Panc1 (cell line): ENCODE data around the gene HMHB1.

ENCODE experiments used
- POLR2AphosphoS5 ChIP-seq: IDR thresholded peaks from 2 replicates; pipeline ENCODE4 v1.6.1; 2012; ENCODE audit warnings: mild to moderate bottlenecking, low read depth, low read length, moderate library complexity
- TCF7L2 ChIP-seq: IDR thresholded peaks from 2 replicates; pipeline ENCODE4 v1.6.1; 2011; ENCODE audit warnings: mild to moderate bottlenecking, low read depth, low read length, inconsistent platforms
- TF ChIP-seq, protein P1 (sequence below): fragments of 450-650 bp; IDR thresholded peaks from 2 replicates; pipeline ENCODE4 v1.5.1; 2017; ENCODE audit warnings: mild to moderate bottlenecking
- TF ChIP-seq, protein P2 (sequence below), 2 experiments: IDR thresholded peaks; 2 replicates each; pipeline ENCODE4 v1.6.1; 2011 to 2012; ENCODE audit warnings: low read depth in 2 of 2, control low read depth in 1 of 2, low read length in 1 of 2, mild to moderate bottlenecking in 1 of 2, moderate library complexity in 1 of 2; ENCODE audit not compliant: insufficient read depth in 1 of 2

DNA sequence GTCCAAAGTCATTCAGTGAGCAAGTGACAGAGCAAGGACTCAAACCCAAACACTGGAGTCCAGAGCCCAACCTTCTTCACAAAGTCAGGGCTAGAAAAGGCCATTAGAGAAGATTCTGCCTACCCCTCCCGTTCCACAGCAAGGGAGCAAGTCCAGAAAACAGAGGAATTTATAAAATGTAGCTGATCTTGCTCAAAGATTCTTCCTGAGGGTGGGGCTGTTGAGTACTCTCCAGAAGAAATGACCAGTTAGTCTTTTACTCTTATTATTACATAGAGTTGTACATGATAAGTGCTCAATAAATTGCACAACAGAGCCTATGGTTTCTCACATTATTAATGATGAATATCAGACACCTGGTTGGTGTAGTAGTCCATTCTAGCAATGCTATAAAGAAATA lies 39.3 kb upstream of the HMHB1 start:
- TF ChIP-seq, protein P1, sequence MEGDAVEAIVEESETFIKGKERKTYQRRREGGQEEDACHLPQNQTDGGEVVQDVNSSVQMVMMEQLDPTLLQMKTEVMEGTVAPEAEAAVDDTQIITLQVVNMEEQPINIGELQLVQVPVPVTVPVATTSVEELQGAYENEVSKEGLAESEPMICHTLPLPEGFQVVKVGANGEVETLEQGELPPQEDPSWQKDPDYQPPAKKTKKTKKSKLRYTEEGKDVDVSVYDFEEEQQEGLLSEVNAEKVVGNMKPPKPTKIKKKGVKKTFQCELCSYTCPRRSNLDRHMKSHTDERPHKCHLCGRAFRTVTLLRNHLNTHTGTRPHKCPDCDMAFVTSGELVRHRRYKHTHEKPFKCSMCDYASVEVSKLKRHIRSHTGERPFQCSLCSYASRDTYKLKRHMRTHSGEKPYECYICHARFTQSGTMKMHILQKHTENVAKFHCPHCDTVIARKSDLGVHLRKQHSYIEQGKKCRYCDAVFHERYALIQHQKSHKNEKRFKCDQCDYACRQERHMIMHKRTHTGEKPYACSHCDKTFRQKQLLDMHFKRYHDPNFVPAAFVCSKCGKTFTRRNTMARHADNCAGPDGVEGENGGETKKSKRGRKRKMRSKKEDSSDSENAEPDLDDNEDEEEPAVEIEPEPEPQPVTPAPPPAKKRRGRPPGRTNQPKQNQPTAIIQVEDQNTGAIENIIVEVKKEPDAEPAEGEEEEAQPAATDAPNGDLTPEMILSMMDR = no peak
- TF ChIP-seq POLR2AphosphoS5 (no peak), TCF7L2 (no peak)
- TF ChIP-seq, protein P2, sequence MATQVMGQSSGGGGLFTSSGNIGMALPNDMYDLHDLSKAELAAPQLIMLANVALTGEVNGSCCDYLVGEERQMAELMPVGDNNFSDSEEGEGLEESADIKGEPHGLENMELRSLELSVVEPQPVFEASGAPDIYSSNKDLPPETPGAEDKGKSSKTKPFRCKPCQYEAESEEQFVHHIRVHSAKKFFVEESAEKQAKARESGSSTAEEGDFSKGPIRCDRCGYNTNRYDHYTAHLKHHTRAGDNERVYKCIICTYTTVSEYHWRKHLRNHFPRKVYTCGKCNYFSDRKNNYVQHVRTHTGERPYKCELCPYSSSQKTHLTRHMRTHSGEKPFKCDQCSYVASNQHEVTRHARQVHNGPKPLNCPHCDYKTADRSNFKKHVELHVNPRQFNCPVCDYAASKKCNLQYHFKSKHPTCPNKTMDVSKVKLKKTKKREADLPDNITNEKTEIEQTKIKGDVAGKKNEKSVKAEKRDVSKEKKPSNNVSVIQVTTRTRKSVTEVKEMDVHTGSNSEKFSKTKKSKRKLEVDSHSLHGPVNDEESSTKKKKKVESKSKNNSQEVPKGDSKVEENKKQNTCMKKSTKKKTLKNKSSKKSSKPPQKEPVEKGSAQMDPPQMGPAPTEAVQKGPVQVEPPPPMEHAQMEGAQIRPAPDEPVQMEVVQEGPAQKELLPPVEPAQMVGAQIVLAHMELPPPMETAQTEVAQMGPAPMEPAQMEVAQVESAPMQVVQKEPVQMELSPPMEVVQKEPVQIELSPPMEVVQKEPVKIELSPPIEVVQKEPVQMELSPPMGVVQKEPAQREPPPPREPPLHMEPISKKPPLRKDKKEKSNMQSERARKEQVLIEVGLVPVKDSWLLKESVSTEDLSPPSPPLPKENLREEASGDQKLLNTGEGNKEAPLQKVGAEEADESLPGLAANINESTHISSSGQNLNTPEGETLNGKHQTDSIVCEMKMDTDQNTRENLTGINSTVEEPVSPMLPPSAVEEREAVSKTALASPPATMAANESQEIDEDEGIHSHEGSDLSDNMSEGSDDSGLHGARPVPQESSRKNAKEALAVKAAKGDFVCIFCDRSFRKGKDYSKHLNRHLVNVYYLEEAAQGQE (IDR thresholded peaks at IDR 0.05; ENCODE audit: insufficient read depth in 1 of 2, low read depth in 2 of 2, low read length in 1 of 2) = no peak
